Measurements from ENCODE around the gene SCAF4. TPM values are rescaled to one million over a fixed set of nuclear protein-coding genes. Genes with fewer than 3 reads are reported as not detected.
A peak's percentile ranks its signal among the peaks of the same experiment; 100 is the strongest.

The SCAF4 gene
- total and polyA plus RNA-seq, 9 of the 15 experiments (the other 6 are each of a cell fraction or from before 2014, with no cell fraction given): 2.3 to 55.7 (median 17.2) TPM

DNA sequence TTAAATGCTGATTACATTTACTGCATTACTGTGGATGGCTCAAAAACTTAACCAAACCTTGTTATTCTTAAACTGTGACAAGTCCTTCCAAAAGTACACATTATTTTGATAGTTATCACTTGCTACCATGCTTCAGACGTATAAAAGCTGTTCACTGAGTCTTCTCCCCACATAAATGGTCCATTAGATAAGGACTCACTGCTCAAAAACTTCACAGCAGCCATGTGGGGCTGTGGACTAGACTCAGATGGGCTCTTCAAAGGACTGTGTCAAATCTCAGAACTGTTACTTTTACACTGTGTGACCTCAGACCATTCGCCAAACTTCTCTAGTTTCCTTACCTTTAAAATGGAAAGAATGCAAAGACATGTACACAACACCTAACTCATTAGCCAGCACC is 11.6 kb downstream of the SCAF4 start (continued):
- TF ChIP-seq ZNF449 (CRISPR knock-in tag; IDR thresholded peaks at IDR 0.05) (no peak), TEAD4 (IDR thresholded peaks at IDR 0.05; ENCODE audit: low read length) (peak; percentile 76), TEAD4 (CRISPR knock-in tag; IDR thresholded peaks at IDR 0.05; ENCODE audit: borderline replicate concordance) (no peak), EP300 (IDR thresholded peaks at IDR 0.05; ENCODE audit: low read length) (peak; percentile 77), STAT5A (IDR thresholded peaks at IDR 0.05; ENCODE audit: borderline replicate concordance, low read length) (peak; percentile 49; the same call in 1 of the 2 replicates), HNRNPL (IDR thresholded peaks at IDR 0.05; ENCODE audit: low read depth, low read length) (no peak), BMI1 (IDR thresholded peaks at IDR 0.05; ENCODE audit: low read length) (no peak), EWSR1 (IDR thresholded peaks at IDR 0.05; ENCODE audit: borderline replicate concordance, low read depth, partially characterized antibody) (no peak), GATA2 (CRISPR knock-in tag; IDR thresholded peaks at IDR 0.05) (peak; percentile 79), JUN (IDR thresholded peaks at IDR 0.05; ENCODE audit: borderline replicate concordance, low read depth, low read length) (no peak), JUN (CRISPR knock-in tag; IDR thresholded peaks at IDR 0.05; ENCODE audit: borderline replicate concordance) (no peak), HDAC1 (IDR thresholded peaks at IDR 0.05) (peak in 1 of 2 experiments; percentile 44; a peak in 1 of 4 replicates), MYC (IDR thresholded peaks at IDR 0.05; ENCODE audit: low read depth, low read length) (peak; percentile 52; the same call in 1 of the 2 replicates), MYC (CRISPR knock-in tag; IDR thresholded peaks at IDR 0.05; ENCODE audit: borderline replicate concordance, low read depth) (no peak), ZFPM2 (CRISPR knock-in tag; IDR thresholded peaks at IDR 0.05) (no peak), PML (IDR thresholded peaks at IDR 0.05; ENCODE audit: low read length) (peak; percentile 54), ZNF79 (CRISPR knock-in tag; IDR thresholded peaks at IDR 0.05; ENCODE audit: low read depth) (no peak), NCOA6 (IDR thresholded peaks at IDR 0.05) (no peak), KHSRP (IDR thresholded peaks at IDR 0.05) (no peak), RB1 (IDR thresholded peaks at IDR 0.05; ENCODE audit: low read depth) (no peak), ZNF780A (CRISPR knock-in tag; IDR thresholded peaks at IDR 0.05) (no peak), ZBTB2 (IDR thresholded peaks at IDR 0.05) (peak; percentile 24; the same call in 1 of the 2 replicates)
- TF ChIP-seq, protein P1, sequence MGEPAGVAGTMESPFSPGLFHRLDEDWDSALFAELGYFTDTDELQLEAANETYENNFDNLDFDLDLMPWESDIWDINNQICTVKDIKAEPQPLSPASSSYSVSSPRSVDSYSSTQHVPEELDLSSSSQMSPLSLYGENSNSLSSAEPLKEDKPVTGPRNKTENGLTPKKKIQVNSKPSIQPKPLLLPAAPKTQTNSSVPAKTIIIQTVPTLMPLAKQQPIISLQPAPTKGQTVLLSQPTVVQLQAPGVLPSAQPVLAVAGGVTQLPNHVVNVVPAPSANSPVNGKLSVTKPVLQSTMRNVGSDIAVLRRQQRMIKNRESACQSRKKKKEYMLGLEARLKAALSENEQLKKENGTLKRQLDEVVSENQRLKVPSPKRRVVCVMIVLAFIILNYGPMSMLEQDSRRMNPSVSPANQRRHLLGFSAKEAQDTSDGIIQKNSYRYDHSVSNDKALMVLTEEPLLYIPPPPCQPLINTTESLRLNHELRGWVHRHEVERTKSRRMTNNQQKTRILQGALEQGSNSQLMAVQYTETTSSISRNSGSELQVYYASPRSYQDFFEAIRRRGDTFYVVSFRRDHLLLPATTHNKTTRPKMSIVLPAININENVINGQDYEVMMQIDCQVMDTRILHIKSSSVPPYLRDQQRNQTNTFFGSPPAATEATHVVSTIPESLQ (CRISPR knock-in tag; IDR thresholded peaks at IDR 0.05): no peak
- TF ChIP-seq, protein P2, sequence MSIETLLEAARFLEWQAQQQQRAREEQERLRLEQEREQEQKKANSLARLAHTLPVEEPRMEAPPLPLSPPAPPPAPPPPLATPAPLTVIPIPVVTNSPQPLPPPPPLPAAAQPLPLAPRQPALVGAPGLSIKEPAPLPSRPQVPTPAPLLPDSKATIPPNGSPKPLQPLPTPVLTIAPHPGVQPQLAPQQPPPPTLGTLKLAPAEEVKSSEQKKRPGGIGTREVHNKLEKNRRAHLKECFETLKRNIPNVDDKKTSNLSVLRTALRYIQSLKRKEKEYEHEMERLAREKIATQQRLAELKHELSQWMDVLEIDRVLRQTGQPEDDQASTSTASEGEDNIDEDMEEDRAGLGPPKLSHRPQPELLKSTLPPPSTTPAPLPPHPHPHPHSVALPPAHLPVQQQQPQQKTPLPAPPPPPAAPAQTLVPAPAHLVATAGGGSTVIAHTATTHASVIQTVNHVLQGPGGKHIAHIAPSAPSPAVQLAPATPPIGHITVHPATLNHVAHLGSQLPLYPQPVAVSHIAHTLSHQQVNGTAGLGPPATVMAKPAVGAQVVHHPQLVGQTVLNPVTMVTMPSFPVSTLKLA (conservative IDR thresholded peaks at IDR 0.05): peak; percentile 47 to 73; a peak in 3 of 4 replicates

Data from K562 (cell line).